ENCODE measurements around the gene F3.

DNA sequence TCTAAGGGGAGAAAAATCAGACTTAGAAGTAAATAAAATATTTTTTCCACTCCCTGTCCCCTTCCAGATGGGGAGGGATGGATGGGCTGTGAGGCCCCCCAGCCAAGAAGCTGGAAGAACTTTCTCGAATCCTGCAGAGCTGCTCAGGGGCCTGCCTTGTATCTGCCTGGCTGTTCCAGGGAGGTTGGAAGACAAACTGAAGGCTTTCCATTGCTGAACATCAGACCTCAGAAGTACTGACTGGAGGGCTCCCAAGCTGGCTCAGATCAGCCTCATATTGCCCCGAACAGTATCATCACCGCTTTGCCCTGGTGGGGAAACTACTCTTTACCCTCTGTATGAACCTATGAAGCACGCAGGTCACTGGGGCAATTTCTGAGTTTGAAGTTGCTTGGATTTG lies 12.4 kb upstream of the F3 start:
- TF ChIP-seq CTCF (IDR thresholded peaks at IDR 0.05 in 4 of 5, conservative IDR thresholded peaks at IDR 0.05 in 1 of 5) (no peak), POLR2A (IDR thresholded peaks at IDR 0.05) (no peak)

All from gastrocnemius medialis (tissue), 4 donors.